LNCaP clone FGC (cell line): ENCODE data around the gene HTR2C.
"Not testable (repeated sequence)": the region's sequence is repeated elsewhere in the genome, so short reads cannot be mapped to it uniquely, and the experiment has no call there.

Experiments used
- DNase-seq: peaks from one replicate; pipeline ENCODE4 v3.0.0-alpha.2; 2011; ENCODE audit warnings: low read depth
- H3K4me3 ChIP-seq: 2 replicates; pipeline ENCODE4 v1.5.1; 2011; ENCODE audit warnings: mild to moderate bottlenecking, low read depth, low read length, control low read depth
- TF ChIP-seq, protein P1 (sequence below): IDR thresholded peaks from 2 replicates; pipeline ENCODE4 v1.5.1; 2012; ENCODE audit warnings: mild to moderate bottlenecking; ENCODE audit not compliant: control insufficient read depth, insufficient read depth; ENCODE audit errors: extremely low read depth

Gene HTR2C

GRCh38 chrX:114903618-114904017 is 319.7 kb downstream of the HTR2C start:
- DNase-seq: no peak
- TF ChIP-seq, protein P1, sequence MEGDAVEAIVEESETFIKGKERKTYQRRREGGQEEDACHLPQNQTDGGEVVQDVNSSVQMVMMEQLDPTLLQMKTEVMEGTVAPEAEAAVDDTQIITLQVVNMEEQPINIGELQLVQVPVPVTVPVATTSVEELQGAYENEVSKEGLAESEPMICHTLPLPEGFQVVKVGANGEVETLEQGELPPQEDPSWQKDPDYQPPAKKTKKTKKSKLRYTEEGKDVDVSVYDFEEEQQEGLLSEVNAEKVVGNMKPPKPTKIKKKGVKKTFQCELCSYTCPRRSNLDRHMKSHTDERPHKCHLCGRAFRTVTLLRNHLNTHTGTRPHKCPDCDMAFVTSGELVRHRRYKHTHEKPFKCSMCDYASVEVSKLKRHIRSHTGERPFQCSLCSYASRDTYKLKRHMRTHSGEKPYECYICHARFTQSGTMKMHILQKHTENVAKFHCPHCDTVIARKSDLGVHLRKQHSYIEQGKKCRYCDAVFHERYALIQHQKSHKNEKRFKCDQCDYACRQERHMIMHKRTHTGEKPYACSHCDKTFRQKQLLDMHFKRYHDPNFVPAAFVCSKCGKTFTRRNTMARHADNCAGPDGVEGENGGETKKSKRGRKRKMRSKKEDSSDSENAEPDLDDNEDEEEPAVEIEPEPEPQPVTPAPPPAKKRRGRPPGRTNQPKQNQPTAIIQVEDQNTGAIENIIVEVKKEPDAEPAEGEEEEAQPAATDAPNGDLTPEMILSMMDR: no peak
- no peak overlapping the region for H3K4me3 ChIP-seq

DNA sequence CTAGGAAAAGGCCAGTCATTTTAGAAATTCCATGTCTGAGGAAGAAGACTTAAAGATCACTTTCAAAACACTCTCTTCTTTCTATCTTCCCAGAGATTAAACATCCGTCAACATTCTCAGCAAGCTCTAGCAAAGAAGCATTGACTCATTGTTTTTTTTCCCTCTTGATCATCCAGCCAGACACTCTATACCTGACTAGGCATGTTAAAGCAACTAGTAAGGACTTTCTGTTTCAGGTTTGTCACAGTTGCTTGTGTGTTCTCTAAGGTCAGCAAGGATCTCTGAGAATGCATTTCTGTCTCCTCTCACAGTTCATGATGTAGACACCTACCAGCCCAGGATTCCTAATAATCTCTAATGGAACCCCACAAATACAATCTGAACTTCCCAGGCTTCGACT is 321.4 kb downstream of the HTR2C start:
- TF ChIP-seq, protein P1: no peak
- H3K4me3 ChIP-seq: no peak overlapping the region
- DNase-seq: no peak

DNA sequence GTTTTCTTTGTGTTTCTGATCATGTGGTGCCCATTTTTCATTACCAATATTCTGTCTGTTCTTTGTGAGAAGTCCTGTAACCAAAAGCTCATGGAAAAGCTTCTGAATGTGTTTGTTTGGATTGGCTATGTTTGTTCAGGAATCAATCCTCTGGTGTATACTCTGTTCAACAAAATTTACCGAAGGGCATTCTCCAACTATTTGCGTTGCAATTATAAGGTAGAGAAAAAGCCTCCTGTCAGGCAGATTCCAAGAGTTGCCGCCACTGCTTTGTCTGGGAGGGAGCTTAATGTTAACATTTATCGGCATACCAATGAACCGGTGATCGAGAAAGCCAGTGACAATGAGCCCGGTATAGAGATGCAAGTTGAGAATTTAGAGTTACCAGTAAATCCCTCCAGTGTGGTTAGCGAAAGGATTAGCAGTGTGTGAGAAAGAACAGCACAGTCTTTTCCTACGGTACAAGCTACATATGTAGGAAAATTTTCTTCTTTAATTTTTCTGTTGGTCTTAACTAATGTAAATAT is 323.2 kb downstream of the HTR2C start:
- TF ChIP-seq, protein P1: no peak
- no peak overlapping the region for H3K4me3 ChIP-seq
- no peak for DNase-seq

- H3K4me3 ChIP-seq: no peak overlapping the region
- TF ChIP-seq, protein P1: no peak
- no peak for DNase-seq
Measured at GRCh38 chrX:114924423-114924822, 340.5 kb downstream of the HTR2C start.

GRCh38 chrX:114924856-114925255 is 341.0 kb downstream of the HTR2C start:
- no peak overlapping the region for H3K4me3 ChIP-seq
- no peak for DNase-seq
- TF ChIP-seq, protein P1: no peak

- no peak for DNase-seq
- no peak overlapping the region for H3K4me3 ChIP-seq
- TF ChIP-seq, protein P1: no peak
Measured at GRCh38 chrX:114930227-114930626, 346.3 kb downstream of the HTR2C start.

DNA sequence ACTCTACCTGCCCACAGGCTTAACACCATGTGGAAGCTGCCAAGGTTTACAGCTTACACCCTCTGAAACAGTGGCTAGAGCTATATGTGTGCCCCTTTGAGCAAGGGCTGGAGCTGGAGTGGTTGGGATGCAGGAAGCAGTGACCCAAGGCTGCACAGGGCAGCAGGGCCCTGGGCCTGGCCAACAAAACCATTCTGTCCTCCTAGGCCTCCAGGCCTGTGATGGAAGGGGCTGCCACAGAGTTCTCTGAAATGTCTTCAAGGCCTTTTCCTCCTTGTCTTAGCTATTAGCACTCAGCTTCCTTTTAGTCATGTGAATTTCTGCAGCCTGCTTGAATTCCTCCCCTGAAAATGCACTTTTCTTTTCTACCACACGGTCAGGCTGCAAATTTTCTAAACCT is 348.7 kb downstream of the HTR2C start:
- TF ChIP-seq, protein P1: no peak
- no peak for DNase-seq
- H3K4me3 ChIP-seq: no peak overlapping the region

- DNase-seq, H3K4me3 ChIP-seq: not testable (repeated sequence)
Measured at GRCh38 chrX:114933291-114933690, 349.4 kb downstream of the HTR2C start.

DNA sequence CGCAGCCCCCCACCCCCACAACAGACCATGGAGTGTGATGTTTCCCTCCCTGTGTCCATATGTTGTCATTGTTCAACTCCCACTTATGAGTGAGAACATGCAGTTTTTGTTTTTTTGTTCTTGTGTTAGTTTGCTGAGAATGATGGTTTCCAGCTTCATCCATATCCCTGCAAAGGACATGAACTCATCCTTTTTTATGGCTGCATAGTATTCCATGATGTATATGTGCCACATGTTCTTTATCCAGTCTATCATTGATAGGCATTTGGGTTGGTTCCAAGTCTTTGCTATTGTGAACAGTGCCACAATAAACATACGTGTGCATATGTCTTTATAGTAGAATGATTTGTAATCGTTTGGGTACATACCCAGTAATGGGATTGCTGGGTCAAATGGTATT is 353.2 kb downstream of the HTR2C start:
- not testable (repeated sequence) for H3K4me3 ChIP-seq, DNase-seq
